Subcutaneous adipose tissue (tissue), 4 donors: ENCODE measurements around the gene ARHGEF17. TPM values are rescaled to one million over a fixed set of nuclear protein-coding genes. Genes with fewer than 3 reads are reported as not detected.

ENCODE experiments used
- total RNA-seq, 4 donors: library from RNA; depleted of rRNA; stranded (reverse); fragments of >200 nt; gene quantifications; one replicate each; pipeline ENCODE4 v1.1.0, GENCODE V29; 2016

The ARHGEF17 gene
- total RNA-seq, 4 donors from 2014 or later: 13.1 to 95.1 (median 28.3) TPM

Other genes with a start within 250 kb of the ARHGEF17 start
- gene FCHSD2, start 166.0 kb upstream of the ARHGEF17 start, total RNA-seq: 10 to 100 TPM; 26.2 to 34.7 (median 30.0) TPM
- gene P2RY2, start 90.0 kb upstream of the ARHGEF17 start, total RNA-seq: under 1 TPM in 2 of 4 donors, not detected in 2; 0.17 to 0.57 TPM
- 1 to 10 TPM in 2 of 4 donors, under 1 TPM in 2; 0.38 to 2.2 (median 1.4) TPM for gene P2RY6, start 35.9 kb upstream of the ARHGEF17 start, total RNA-seq
- 1 to 10 TPM; 3.1 to 5.1 (median 4.0) TPM for gene RELT, start 68.1 kb downstream of the ARHGEF17 start, total RNA-seq